BE2C (cell line): ENCODE results near the gene PTPRD.

ENCODE experiments used
- DNase-seq: peaks from one replicate; pipeline ENCODE4 v3.0.0-alpha.2; 2020
- H3K27me3 ChIP-seq: fragments of 250-450 bp; sonication (Bioruptor Pico); 2 replicates; pipeline ENCODE4 v1.5.1; 2020; ENCODE audit warnings: mild to moderate bottlenecking
- H3K36me3 ChIP-seq: fragments of 250-450 bp; sonication (Bioruptor Pico); 2 replicates; pipeline ENCODE4 v1.5.1; 2020; ENCODE audit warnings: mild to moderate bottlenecking
- H3K4me1 ChIP-seq: fragments of 250-450 bp; sonication (Bioruptor Pico); 2 replicates; pipeline ENCODE4 v1.5.1; 2020
- H3K4me3 ChIP-seq: 2 replicates; pipeline ENCODE4 v1.5.1; 2011; ENCODE audit warnings: low read depth, low read length
- H3K9me3 ChIP-seq: fragments of 250-450 bp; sonication (Bioruptor Pico); 2 replicates; pipeline ENCODE4 v1.5.1; 2020
- TF ChIP-seq, protein P1 (sequence below): IDR thresholded peaks from 2 replicates; pipeline ENCODE4 v1.5.1; 2012; ENCODE audit warnings: mild to moderate bottlenecking, low read depth, low read length

Gene PTPRD

DNA sequence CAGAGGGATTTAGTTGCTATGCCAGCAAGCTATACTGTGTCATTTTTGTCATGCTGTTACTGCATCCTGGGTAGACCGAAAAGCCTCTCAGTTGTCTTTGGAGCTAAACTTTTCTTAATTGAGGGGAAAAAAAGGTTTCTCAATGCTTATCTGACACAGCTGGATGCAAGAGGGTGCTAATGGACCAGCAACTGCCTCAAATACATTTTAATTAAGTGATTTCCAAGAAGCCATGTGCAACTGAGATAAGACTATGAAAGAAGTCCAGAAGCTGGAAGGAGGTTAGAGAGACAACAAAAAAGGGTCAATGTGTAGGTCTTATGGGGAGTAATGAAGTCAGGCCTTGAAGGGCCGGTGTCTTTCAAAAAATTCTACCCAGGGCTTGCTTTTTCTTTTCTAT, 2347.5 kb downstream of the PTPRD start:
- TF ChIP-seq, protein P1, sequence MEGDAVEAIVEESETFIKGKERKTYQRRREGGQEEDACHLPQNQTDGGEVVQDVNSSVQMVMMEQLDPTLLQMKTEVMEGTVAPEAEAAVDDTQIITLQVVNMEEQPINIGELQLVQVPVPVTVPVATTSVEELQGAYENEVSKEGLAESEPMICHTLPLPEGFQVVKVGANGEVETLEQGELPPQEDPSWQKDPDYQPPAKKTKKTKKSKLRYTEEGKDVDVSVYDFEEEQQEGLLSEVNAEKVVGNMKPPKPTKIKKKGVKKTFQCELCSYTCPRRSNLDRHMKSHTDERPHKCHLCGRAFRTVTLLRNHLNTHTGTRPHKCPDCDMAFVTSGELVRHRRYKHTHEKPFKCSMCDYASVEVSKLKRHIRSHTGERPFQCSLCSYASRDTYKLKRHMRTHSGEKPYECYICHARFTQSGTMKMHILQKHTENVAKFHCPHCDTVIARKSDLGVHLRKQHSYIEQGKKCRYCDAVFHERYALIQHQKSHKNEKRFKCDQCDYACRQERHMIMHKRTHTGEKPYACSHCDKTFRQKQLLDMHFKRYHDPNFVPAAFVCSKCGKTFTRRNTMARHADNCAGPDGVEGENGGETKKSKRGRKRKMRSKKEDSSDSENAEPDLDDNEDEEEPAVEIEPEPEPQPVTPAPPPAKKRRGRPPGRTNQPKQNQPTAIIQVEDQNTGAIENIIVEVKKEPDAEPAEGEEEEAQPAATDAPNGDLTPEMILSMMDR, result no peak
- no peaks in the 10 kb centered on the region for H3K9me3 ChIP-seq
- H3K4me1 ChIP-seq, result no peaks in the 10 kb centered on the region; the same call in 1 of the 2 replicates
- DNase-seq, result no peak
- H3K27me3 ChIP-seq, result no peaks in the 10 kb centered on the region
- H3K36me3 ChIP-seq, result no peaks in the 10 kb centered on the region
- no peak overlapping the region for H3K4me3 ChIP-seq
